OCI-LY7 (cell line): ENCODE data around the gene GRB10.

Source experiments
- CTCF ChIP-seq: fragments of 200-600 bp; sonication (generic); conservative IDR thresholded peaks from 2 replicates; pipeline ENCODE4 v1.5.1; 2014; ENCODE audit warnings: mild to moderate bottlenecking, antibody characterized with exemption, low read length, moderate library complexity, mixed read lengths
- EZH2phosphoT487 ChIP-seq: fragments of 200-600 bp; sonication (generic); IDR thresholded peaks from 2 replicates; pipeline ENCODE4 v1.6.1; 2018; ENCODE audit warnings: low read depth, borderline replicate concordance, mild to moderate bottlenecking, mixed run types, antibody characterized with exemption, low read length, moderate library complexity, mixed read lengths

- no peak for TF ChIP-seq CTCF
- TF ChIP-seq EZH2phosphoT487 = no peak
Measured at GRCh38 chr7:50828801-50829200, 46.1 kb upstream of the GRB10 start.
